Karpas-422 (cell line): ENCODE measurements around the gene ALPI. TPM values are rescaled to one million over a fixed set of nuclear protein-coding genes. Genes with fewer than 3 reads are reported as not detected.

Experiments used
- DNase-seq: peaks from one replicate; pipeline ENCODE4 v3.0.0-alpha.2; 2015
- H2AFZ ChIP-seq: fragments of 200-600 bp; sonication (generic); 2 replicates; pipeline ENCODE4 v1.6.1; 2014; ENCODE audit warnings: antibody characterized with exemption, low read length, mixed read lengths
- H3K27ac ChIP-seq: fragments of 200-600 bp; sonication (generic); 2 replicates; pipeline ENCODE4 v1.5.1; 2014; ENCODE audit warnings: mild to moderate bottlenecking, low read length, moderate library complexity
- H3K27me3 ChIP-seq: fragments of 200-600 bp; sonication (generic); 2 replicates; pipeline ENCODE4 v1.6.1; 2014; ENCODE audit warnings: low read length, mixed read lengths
- H3K36me3 ChIP-seq: fragments of 200-600 bp; sonication (generic); 2 replicates; pipeline ENCODE4 v1.6.1; 2014; ENCODE audit warnings: low read length, mixed read lengths; ENCODE audit not compliant: insufficient read depth
- H3K4me1 ChIP-seq: fragments of 200-600 bp; sonication (generic); 2 replicates; pipeline ENCODE4 v1.6.1; 2014; ENCODE audit warnings: mild to moderate bottlenecking, low read length, mixed read lengths
- H3K4me2 ChIP-seq: fragments of 200-600 bp; sonication (generic); 2 replicates; pipeline ENCODE4 v1.6.1; 2014; ENCODE audit warnings: low read length, low read depth, mild to moderate bottlenecking; ENCODE audit not compliant: poor library complexity, severe bottlenecking
- H3K4me3 ChIP-seq: fragments of 200-600 bp; sonication (generic); 2 replicates; pipeline ENCODE4 v1.5.1; 2014; ENCODE audit warnings: mild to moderate bottlenecking, antibody characterized with exemption, low read length, mixed read lengths
- H3K79me2 ChIP-seq: fragments of 200-600 bp; sonication (generic); 2 replicates; pipeline ENCODE4 v1.6.1; 2014; ENCODE audit warnings: mild to moderate bottlenecking, low read length, mixed read lengths
- H3K9ac ChIP-seq: fragments of 200-600 bp; sonication (generic); 2 replicates; pipeline ENCODE4 v1.6.0; 2014; ENCODE audit warnings: low read length
- H3K9me2 ChIP-seq: fragments of 200-600 bp; sonication (generic), shearing (Covaris generic); replicated peaks from 2 replicates; pipeline ENCODE4 v1.6.0; 2014; ENCODE audit warnings: mild to moderate bottlenecking, low read length, moderate library complexity; ENCODE audit not compliant: insufficient read depth
- H3K9me3 ChIP-seq: fragments of 300-700, 200-600 bp; sonication (generic); 2 replicates; pipeline ENCODE4 v1.6.1; 2014; ENCODE audit warnings: low read length, mixed read lengths
- H4K20me1 ChIP-seq: fragments of 200-600 bp; sonication (generic); 2 replicates; pipeline ENCODE4 v1.6.1; 2014; ENCODE audit warnings: mild to moderate bottlenecking, antibody characterized with exemption, low read length, low read depth; ENCODE audit not compliant: insufficient read depth
- total RNA-seq: library from RNA; depleted of rRNA; stranded (reverse); fragments of >200 nt; shearing (Covaris generic); gene quantifications from 2 replicates; pipeline ENCODE4 v1.2.3, GENCODE V29; 2014; ENCODE audit warnings: low replicate concordance; rRNA removed

Gene ALPI
- total RNA-seq, 1 experiment from 2014 or later = not detected

GRCh38 chr2:232506709-232507108, 50.8 kb downstream of the ALPI start:
- no peaks in the 10 kb centered on the region for H3K9me2 ChIP-seq
- H3K27me3 ChIP-seq = no peaks in the 10 kb centered on the region
- H3K4me3 ChIP-seq = no peak overlapping the region
- no peak overlapping the region for H3K4me2 ChIP-seq
- peaks cover 7% of the 10 kb centered on the region for H3K4me1 ChIP-seq
- no peaks in the 10 kb centered on the region for H3K79me2 ChIP-seq
- H3K9me3 ChIP-seq = no peaks in the 10 kb centered on the region
- H3K27ac ChIP-seq = no peak overlapping the region
- H4K20me1 ChIP-seq = no peaks in the 10 kb centered on the region
- H3K9ac ChIP-seq = no peak overlapping the region
- no peaks in the 10 kb centered on the region for H3K36me3 ChIP-seq
- no peak overlapping the region for H2AFZ ChIP-seq
- no peak for DNase-seq

- Histone ChIP-seq H3K9me3 (no peaks in the 10 kb centered on the region), H4K20me1 (no peaks in the 10 kb centered on the region), H3K9me2 (no peaks in the 10 kb centered on the region), H3K4me1 (peaks cover 12% of the 10 kb centered on the region), H3K27me3 (no peaks in the 10 kb centered on the region), H3K4me2 (no peak overlapping the region), H3K36me3 (no peaks in the 10 kb centered on the region), H3K4me3 (no peak overlapping the region), H3K79me2 (no peaks in the 10 kb centered on the region), H3K27ac (no peak overlapping the region), H3K9ac (no peak overlapping the region), H2AFZ (no peak overlapping the region)
- no peak for DNase-seq
Measured at GRCh38 chr2:232508251-232508650, 52.3 kb downstream of the ALPI start.

Other genes with a start within 250 kb of the ALPI start
- gene ALPP, start 77.4 kb upstream of the ALPI start, total RNA-seq = not detected in 2 replicates
- gene ALPG, start 49.3 kb upstream of the ALPI start, total RNA-seq = not detected in 2 replicates
- gene ECEL1, start 31.7 kb downstream of the ALPI start, total RNA-seq = not detected in 2 replicates
- gene PRSS56, start 64.2 kb downstream of the ALPI start, total RNA-seq = not detected in 2 replicates
- not detected in 2 replicates for gene CHRND, start 70.0 kb downstream of the ALPI start, total RNA-seq
- gene CHRNG, start 83.5 kb downstream of the ALPI start, total RNA-seq = not detected in 2 replicates
- gene TIGD1, start 94.4 kb downstream of the ALPI start, total RNA-seq = 14.9 and 20.6 TPM in 2 replicates
- 53.0 and 58.2 TPM in 2 replicates for gene EIF4E2, start 94.5 kb downstream of the ALPI start, total RNA-seq
- gene EFHD1, start 177.5 kb downstream of the ALPI start, total RNA-seq = not detected in 2 replicates
- 51.5 and 59.6 TPM in 2 replicates for gene GIGYF2, start 241.2 kb downstream of the ALPI start, total RNA-seq